Mononuclear cell (primary cell): ENCODE results near the gene RNF4. TPM values are rescaled to one million over a fixed set of nuclear protein-coding genes. Genes with fewer than 3 reads are reported as not detected.
"Not testable (repeated sequence)": the region's sequence is repeated elsewhere in the genome, so short reads cannot be mapped to it uniquely, and the experiment has no call there.

Experiments used
- H3K27me3 ChIP-seq: 2 replicates; pipeline ENCODE4 v1.6.0; 2011; ENCODE audit warnings: low read length, control low read depth; ENCODE audit not compliant: insufficient read depth
- H3K4me1 ChIP-seq: 2 replicates; pipeline ENCODE4 v1.5.1; 2011; ENCODE audit warnings: mild to moderate bottlenecking, low read length, control low read depth; ENCODE audit not compliant: insufficient read depth
- H3K4me3 ChIP-seq: 2 replicates; pipeline ENCODE4 v1.5.1; 2011; ENCODE audit warnings: mild to moderate bottlenecking, low read length, moderate library complexity
- H3K9me3 ChIP-seq: 2 replicates; pipeline ENCODE4 v1.5.1; 2011; ENCODE audit warnings: low read depth, mild to moderate bottlenecking, control low read depth, low read length
- total RNA-seq: library from RNA; depleted of rRNA; stranded (reverse); fragments of >200 nt; gene quantifications from one replicate; pipeline ENCODE4 v1.2.3, GENCODE V29; 2012

The RNF4 gene
- total RNA-seq, 1 donor: 126 TPM

- no peaks in the 10 kb centered on the region for H3K9me3 ChIP-seq
- H3K4me1 ChIP-seq: peaks cover 7% of the 10 kb centered on the region
- H3K4me3 ChIP-seq: no peak overlapping the region
- no peaks in the 10 kb centered on the region for H3K27me3 ChIP-seq
These were observed 43.7 kb downstream of the RNF4 start for GRCh38 chr4:2512396-2513135.

- H3K27me3 ChIP-seq, H3K4me3 ChIP-seq, H3K4me1 ChIP-seq, H3K9me3 ChIP-seq: not testable (repeated sequence)
These were observed 45.3 kb downstream of the RNF4 start for GRCh38 chr4:2514193-2514592.

GRCh38 chr4:2514944-2515343 lies 46.0 kb downstream of the RNF4 start:
- not testable (repeated sequence) for H3K9me3 ChIP-seq, H3K4me3 ChIP-seq, H3K27me3 ChIP-seq, H3K4me1 ChIP-seq

GRCh38 chr4:2515830-2516550 lies 47.1 kb downstream of the RNF4 start:
- H3K27me3 ChIP-seq: no peaks in the 10 kb centered on the region

GRCh38 chr4:2516635-2517034 lies 47.7 kb downstream of the RNF4 start:
- Histone ChIP-seq H3K4me1 (no peaks in the 10 kb centered on the region), H3K27me3 (no peaks in the 10 kb centered on the region), H3K9me3 (no peaks in the 10 kb centered on the region), H3K4me3 (no peak overlapping the region)

More at GRCh38 chr4:2515830-2516550, 47.1 kb downstream of the RNF4 start:
- no peak overlapping the region for H3K4me3 ChIP-seq
- H3K9me3 ChIP-seq: no peaks in the 10 kb centered on the region
- H3K4me1 ChIP-seq: no peaks in the 10 kb centered on the region

GRCh38 chr4:2526559-2526958 lies 57.7 kb downstream of the RNF4 start:
- no peaks in the 10 kb centered on the region for H3K4me1 ChIP-seq
- H3K4me3 ChIP-seq: no peak overlapping the region
- no peaks in the 10 kb centered on the region for H3K9me3 ChIP-seq
- H3K27me3 ChIP-seq: no peaks in the 10 kb centered on the region

- no peaks in the 10 kb centered on the region for H3K9me3 ChIP-seq
- no peaks in the 10 kb centered on the region for H3K27me3 ChIP-seq
- H3K4me1 ChIP-seq: peaks cover 31% of the 10 kb centered on the region
- peak overlapping the region; percentile 57 for H3K4me3 ChIP-seq
These were observed 66.0 kb downstream of the RNF4 start for GRCh38 chr4:2534904-2535375.

GRCh38 chr4:2535376-2536192 lies 66.7 kb downstream of the RNF4 start:
- no peaks in the 10 kb centered on the region for H3K9me3 ChIP-seq
- peak overlapping the region; percentile 57 for H3K4me3 ChIP-seq
- H3K27me3 ChIP-seq: no peaks in the 10 kb centered on the region
- H3K4me1 ChIP-seq: peaks cover 31% of the 10 kb centered on the region

- H3K27me3 ChIP-seq: no peaks in the 10 kb centered on the region
- H3K4me3 ChIP-seq: peak within 1 kb of the TSS; percentile 69
- H3K9me3 ChIP-seq: no peaks in the 10 kb centered on the region
- peaks cover 31% of the 10 kb centered on the region for H3K4me1 ChIP-seq
These were observed 67.5 kb downstream of the RNF4 start, which contains the start of gene FAM193A for GRCh38 chr4:2536193-2537010. FAM193A (plus strand) TSS chr4:2536647; CDS start chr4:2536916, 269 bp downstream.

- no peaks in the 10 kb centered on the region for H3K27me3 ChIP-seq
- H3K4me1 ChIP-seq: peaks cover 31% of the 10 kb centered on the region
- peak overlapping the region; percentile 69 for H3K4me3 ChIP-seq
- no peaks in the 10 kb centered on the region for H3K9me3 ChIP-seq
These were observed 68.3 kb downstream of the RNF4 start for GRCh38 chr4:2537011-2537830.

GRCh38 chr4:2543580-2544191 lies 74.8 kb downstream of the RNF4 start:
- not testable (repeated sequence) for H3K9me3 ChIP-seq, H3K27me3 ChIP-seq, H3K4me3 ChIP-seq, H3K4me1 ChIP-seq

- Histone ChIP-seq H3K9me3 (no peaks in the 10 kb centered on the region), H3K4me1 (no peaks in the 10 kb centered on the region), H3K4me3 (no peak overlapping the region), H3K27me3 (no peaks in the 10 kb centered on the region)
These were observed 76.6 kb downstream of the RNF4 start for GRCh38 chr4:2545321-2546013.

GRCh38 chr4:2546286-2546823 lies 77.4 kb downstream of the RNF4 start:
- no peaks in the 10 kb centered on the region for H3K27me3 ChIP-seq
- no peaks in the 10 kb centered on the region for H3K9me3 ChIP-seq
- no peaks in the 10 kb centered on the region for H3K4me1 ChIP-seq

More at GRCh38 chr4:2546286-2546823, 77.4 kb downstream of the RNF4 start:
- H3K4me3 ChIP-seq: no peak overlapping the region
